ENCODE data around the gene COG2. TPM values are rescaled to one million over a fixed set of nuclear protein-coding genes. Genes with fewer than 3 reads are reported as not detected.

COG2 gene
- total and polyA plus RNA-seq, 5 donors from 2014 or later = 24.4 to 38.9 (median 34.1) TPM

- ATAC-seq (ENCODE audit: low read depth in 2 of 2) (no peak), DNase-seq (no peak)
- H3K9me3 ChIP-seq (ENCODE audit: control insufficient read depth in 2 of 2, low read length in 2 of 2) = no peaks in the 10 kb centered on the region
- H3K27me3 ChIP-seq (ENCODE audit: control insufficient read depth, insufficient read depth, low read length) = no peaks in the 10 kb centered on the region
- Mint-ChIP-seq H3K4me3 (no peak overlapping the region), H3K9me3 (peaks cover 0 to 2% (median 0%) of the 10 kb centered on the region in 7 donors), H3K27me3 (no peaks in the 10 kb centered on the region), H3K4me1 (no peaks in the 10 kb centered on the region), H3K36me3 (peaks cover 55% of the 10 kb centered on the region), H3K27ac (no peak overlapping the region)
- peaks cover 87% of the 10 kb centered on the region for H3K36me3 ChIP-seq (ENCODE audit: control insufficient read depth, insufficient read depth, low read length)
- H3K4me1 ChIP-seq (ENCODE audit: control insufficient read depth, insufficient read depth, low read length, poor library complexity, severe bottlenecking) = no peaks in the 10 kb centered on the region
- no peak overlapping the region for H3K4me3 ChIP-seq (ENCODE audit: low read depth, low read length)
- no peak overlapping the region for H3K27ac ChIP-seq (ENCODE audit: insufficient read depth, low read length, poor library complexity, severe bottlenecking)
Measured at GRCh38 chr1:230680300-230681025, 38.2 kb downstream of the COG2 start.

GRCh38 chr1:230681599-230681998 lies 39.3 kb downstream of the COG2 start:
- Mint-ChIP-seq H3K9me3 (peaks cover 0 to 2% (median 0%) of the 10 kb centered on the region in 7 donors), H3K27ac (no peak overlapping the region), H3K36me3 (peaks cover 51% of the 10 kb centered on the region), H3K27me3 (no peaks in the 10 kb centered on the region), H3K4me1 (no peaks in the 10 kb centered on the region), H3K4me3 (no peak overlapping the region)
- H3K4me1 ChIP-seq (ENCODE audit: control insufficient read depth, insufficient read depth, low read length, poor library complexity, severe bottlenecking) = no peaks in the 10 kb centered on the region
- peak in 1 of 3 donors; percentile 4 for DNase-seq
- ATAC-seq (ENCODE audit: low read depth in 2 of 2) = no peak
- no peaks in the 10 kb centered on the region for H3K27me3 ChIP-seq (ENCODE audit: control insufficient read depth, insufficient read depth, low read length)
- H3K27ac ChIP-seq (ENCODE audit: insufficient read depth, low read length, poor library complexity, severe bottlenecking) = no peak overlapping the region
- peaks cover 88% of the 10 kb centered on the region for H3K36me3 ChIP-seq (ENCODE audit: control insufficient read depth, insufficient read depth, low read length)
- H3K9me3 ChIP-seq (ENCODE audit: control insufficient read depth in 2 of 2, low read length in 2 of 2) = no peaks in the 10 kb centered on the region
- no peak overlapping the region for H3K4me3 ChIP-seq (ENCODE audit: low read depth, low read length)

GRCh38 chr1:230682274-230682673 lies 40.0 kb downstream of the COG2 start:
- H3K9me3 ChIP-seq (ENCODE audit: control insufficient read depth in 2 of 2, low read length in 2 of 2) = no peaks in the 10 kb centered on the region
- no peak overlapping the region for H3K4me3 Mint-ChIP-seq
- no peak overlapping the region for H3K4me3 ChIP-seq (ENCODE audit: low read depth, low read length)
- H3K36me3 ChIP-seq (ENCODE audit: control insufficient read depth, insufficient read depth, low read length) = peaks cover 91% of the 10 kb centered on the region
- H3K27me3 Mint-ChIP-seq = no peaks in the 10 kb centered on the region
- no peaks in the 10 kb centered on the region for H3K27me3 ChIP-seq (ENCODE audit: control insufficient read depth, insufficient read depth, low read length)
- no peaks in the 10 kb centered on the region for H3K4me1 ChIP-seq (ENCODE audit: control insufficient read depth, insufficient read depth, low read length, poor library complexity, severe bottlenecking)
- H3K27ac Mint-ChIP-seq = peak overlapping the region in 1 of 3 donors; percentile 20
- DNase-seq = no peak
- no peak for ATAC-seq (ENCODE audit: low read depth in 2 of 2)
- peaks cover 0 to 2% (median 0%) of the 10 kb centered on the region in 7 donors for H3K9me3 Mint-ChIP-seq
- H3K36me3 Mint-ChIP-seq = peaks cover 55% of the 10 kb centered on the region
- no peak overlapping the region for H3K27ac ChIP-seq (ENCODE audit: insufficient read depth, low read length, poor library complexity, severe bottlenecking)
- H3K4me1 Mint-ChIP-seq = no peaks in the 10 kb centered on the region

- Mint-ChIP-seq H3K27ac (peak overlapping the region in 2 of 3 donors; percentile 6 to 55), H3K4me3 (no peak overlapping the region), H3K9me3 (peaks cover 0 to 2% (median 0%) of the 10 kb centered on the region in 7 donors), H3K36me3 (peaks cover 51% of the 10 kb centered on the region), H3K27me3 (no peaks in the 10 kb centered on the region), H3K4me1 (no peaks in the 10 kb centered on the region)
- no peak for ATAC-seq (ENCODE audit: low read depth in 2 of 2)
- H3K36me3 ChIP-seq (ENCODE audit: control insufficient read depth, insufficient read depth, low read length) = peaks cover 92% of the 10 kb centered on the region
- no peaks in the 10 kb centered on the region for H3K4me1 ChIP-seq (ENCODE audit: control insufficient read depth, insufficient read depth, low read length, poor library complexity, severe bottlenecking)
- no peaks in the 10 kb centered on the region for H3K9me3 ChIP-seq (ENCODE audit: control insufficient read depth in 2 of 2, low read length in 2 of 2)
- no peak overlapping the region for H3K4me3 ChIP-seq (ENCODE audit: low read depth, low read length)
- no peak overlapping the region for H3K27ac ChIP-seq (ENCODE audit: insufficient read depth, low read length, poor library complexity, severe bottlenecking)
- DNase-seq = peak in 1 of 3 donors; percentile 6
- H3K27me3 ChIP-seq (ENCODE audit: control insufficient read depth, insufficient read depth, low read length) = no peaks in the 10 kb centered on the region
Measured at GRCh38 chr1:230682882-230683610, 40.8 kb downstream of the COG2 start.

GRCh38 chr1:230684146-230684545 lies 41.9 kb downstream of the COG2 start:
- H3K36me3 ChIP-seq (ENCODE audit: control insufficient read depth, insufficient read depth, low read length) = peaks cover 92% of the 10 kb centered on the region
- Mint-ChIP-seq H3K4me3 (no peak overlapping the region), H3K27ac (no peak overlapping the region), H3K27me3 (no peaks in the 10 kb centered on the region), H3K4me1 (no peaks in the 10 kb centered on the region), H3K9me3 (no peaks in the 10 kb centered on the region), H3K36me3 (peaks cover 43% of the 10 kb centered on the region)
- no peak overlapping the region for H3K4me3 ChIP-seq (ENCODE audit: low read depth, low read length)
- ATAC-seq (ENCODE audit: low read depth in 2 of 2) (no peak), DNase-seq (no peak)
- no peaks in the 10 kb centered on the region for H3K27me3 ChIP-seq (ENCODE audit: control insufficient read depth, insufficient read depth, low read length)
- no peaks in the 10 kb centered on the region for H3K9me3 ChIP-seq (ENCODE audit: control insufficient read depth in 2 of 2, low read length in 2 of 2)
- H3K4me1 ChIP-seq (ENCODE audit: control insufficient read depth, insufficient read depth, low read length, poor library complexity, severe bottlenecking) = no peaks in the 10 kb centered on the region
- no peak overlapping the region for H3K27ac ChIP-seq (ENCODE audit: insufficient read depth, low read length, poor library complexity, severe bottlenecking)

GRCh38 chr1:230684998-230685397 lies 42.7 kb downstream of the COG2 start:
- H3K4me1 ChIP-seq (ENCODE audit: control insufficient read depth, insufficient read depth, low read length, poor library complexity, severe bottlenecking) = no peaks in the 10 kb centered on the region

GRCh38 chr1:230686747-230687146 lies 44.5 kb downstream of the COG2 start:
- Mint-ChIP-seq H3K4me1 (no peaks in the 10 kb centered on the region), H3K27me3 (no peaks in the 10 kb centered on the region), H3K36me3 (peaks cover 43% of the 10 kb centered on the region), H3K9me3 (no peaks in the 10 kb centered on the region), H3K27ac (no peak overlapping the region), H3K4me3 (no peak overlapping the region)
- no peaks in the 10 kb centered on the region for H3K9me3 ChIP-seq (ENCODE audit: control insufficient read depth in 2 of 2, low read length in 2 of 2)
- no peaks in the 10 kb centered on the region for H3K27me3 ChIP-seq (ENCODE audit: control insufficient read depth, insufficient read depth, low read length)
- no peaks in the 10 kb centered on the region for H3K4me1 ChIP-seq (ENCODE audit: control insufficient read depth, insufficient read depth, low read length, poor library complexity, severe bottlenecking)
- DNase-seq = no peak
- no peak for ATAC-seq (ENCODE audit: low read depth in 2 of 2)
- H3K36me3 ChIP-seq (ENCODE audit: control insufficient read depth, insufficient read depth, low read length) = peaks cover 93% of the 10 kb centered on the region
- no peak overlapping the region for H3K27ac ChIP-seq (ENCODE audit: insufficient read depth, low read length, poor library complexity, severe bottlenecking)
- H3K4me3 ChIP-seq (ENCODE audit: low read depth, low read length) = no peak overlapping the region

More at GRCh38 chr1:230684998-230685397, 42.7 kb downstream of the COG2 start:
- Histone ChIP-seq H3K4me3 (ENCODE audit: low read depth, low read length) (no peak overlapping the region), H3K27me3 (ENCODE audit: control insufficient read depth, insufficient read depth, low read length) (no peaks in the 10 kb centered on the region), H3K27ac (ENCODE audit: insufficient read depth, low read length, poor library complexity, severe bottlenecking) (no peak overlapping the region), H3K36me3 (ENCODE audit: control insufficient read depth, insufficient read depth, low read length) (peaks cover 93% of the 10 kb centered on the region), H3K9me3 (ENCODE audit: control insufficient read depth in 2 of 2, low read length in 2 of 2) (no peaks in the 10 kb centered on the region)
- Mint-ChIP-seq H3K36me3 (peaks cover 40% of the 10 kb centered on the region), H3K4me1 (no peaks in the 10 kb centered on the region), H3K27me3 (no peaks in the 10 kb centered on the region), H3K4me3 (no peak overlapping the region), H3K27ac (no peak overlapping the region), H3K9me3 (no peaks in the 10 kb centered on the region)
- no peak for ATAC-seq (ENCODE audit: low read depth in 2 of 2)
- DNase-seq = no peak

Data from CD4-positive, CD25-positive, alpha-beta regulatory T cell (primary cell).